Measurements from ENCODE around the gene JAG1.
"Not testable (repeated sequence)": the region's sequence is repeated elsewhere in the genome, so short reads cannot be mapped to it uniquely, and the experiment has no call there.

JAG1 gene

GRCh38 chr20:10617549-10618133 lies 56.2 kb downstream of the JAG1 start:
- not testable (repeated sequence) for DNase-seq (ENCODE audit: low read depth in 2 of 2, low spot score in 1 of 2)

GRCh38 chr20:10616212-10616611 lies 57.6 kb downstream of the JAG1 start:
- no peak for DNase-seq (ENCODE audit: low read depth in 2 of 2, low spot score in 1 of 2)

- DNase-seq (ENCODE audit: low read depth in 2 of 2, low spot score in 1 of 2), result no peak
These were observed 59.9 kb downstream of the JAG1 start for GRCh38 chr20:10613911-10614310.

- DNase-seq (ENCODE audit: low read depth in 2 of 2, low spot score in 1 of 2), result not testable (repeated sequence)
These were observed 60.4 kb downstream of the JAG1 start for GRCh38 chr20:10613426-10613825.

DNA sequence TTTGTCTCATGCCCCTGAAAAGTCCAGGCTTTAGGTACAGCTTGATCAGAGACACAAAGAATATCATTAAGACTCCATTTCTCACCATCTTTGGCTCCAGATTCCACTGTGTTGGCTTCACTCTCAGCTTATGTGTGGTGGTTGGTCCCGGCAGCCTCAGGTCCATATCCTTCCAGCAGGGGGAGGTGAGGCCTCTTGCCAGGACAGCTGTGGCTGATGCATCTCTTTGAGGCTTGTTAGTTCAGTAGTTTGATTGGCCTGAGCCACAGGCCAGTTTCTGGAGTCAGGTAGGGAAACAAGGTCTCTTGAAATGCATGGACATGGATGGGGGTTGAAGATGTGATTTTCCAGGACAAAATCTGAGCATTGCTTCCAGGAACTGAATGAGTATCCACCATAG lies 62.4 kb downstream of the JAG1 start:
- no peak for DNase-seq (ENCODE audit: low read depth in 2 of 2, low spot score in 1 of 2)

GRCh38 chr20:10610251-10610650 lies 63.5 kb downstream of the JAG1 start:
- no peak for DNase-seq (ENCODE audit: low read depth in 2 of 2, low spot score in 1 of 2)

DNA sequence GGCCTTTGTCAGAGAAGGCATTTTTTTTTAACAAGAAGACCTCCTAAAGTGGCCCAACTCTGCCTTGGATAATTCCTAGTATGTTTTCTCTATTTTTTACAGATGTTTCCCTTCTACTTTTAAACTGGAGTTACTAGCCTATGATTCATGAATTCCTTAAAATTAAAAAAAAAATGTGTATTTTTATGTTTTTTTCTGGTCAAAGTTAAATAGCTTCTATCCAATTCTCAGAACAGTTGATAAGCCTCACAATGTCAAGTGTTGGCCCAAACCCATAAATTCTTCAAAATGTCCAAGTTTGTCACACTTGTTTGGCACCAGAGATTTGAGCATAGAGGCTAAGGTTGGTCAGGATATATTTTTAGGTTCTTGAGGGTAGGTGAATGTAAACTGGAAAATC lies 64.0 kb downstream of the JAG1 start:
- DNase-seq (ENCODE audit: low read depth in 2 of 2, low spot score in 1 of 2), result no peak

DNA sequence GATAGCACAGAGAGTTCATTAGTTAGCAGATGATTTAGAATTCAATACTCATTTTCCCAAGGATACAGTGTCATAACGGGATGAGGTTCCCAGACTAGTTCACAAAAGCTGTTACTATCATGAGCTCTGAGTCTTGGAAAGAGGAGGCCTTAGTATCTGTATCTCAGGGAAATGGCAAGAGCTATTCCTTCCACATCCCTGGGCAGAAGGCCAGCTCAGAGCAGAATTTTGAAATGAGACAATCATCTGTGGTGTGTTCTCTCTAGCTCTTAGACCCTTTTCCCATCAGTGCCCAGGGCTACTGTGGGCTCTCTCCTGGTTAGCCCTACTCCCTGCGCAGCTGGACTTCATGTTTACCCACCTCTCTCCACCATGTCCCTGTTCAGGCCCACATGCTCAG lies 64.5 kb downstream of the JAG1 start:
- DNase-seq (ENCODE audit: low read depth in 2 of 2, low spot score in 1 of 2), result no peak

DNA sequence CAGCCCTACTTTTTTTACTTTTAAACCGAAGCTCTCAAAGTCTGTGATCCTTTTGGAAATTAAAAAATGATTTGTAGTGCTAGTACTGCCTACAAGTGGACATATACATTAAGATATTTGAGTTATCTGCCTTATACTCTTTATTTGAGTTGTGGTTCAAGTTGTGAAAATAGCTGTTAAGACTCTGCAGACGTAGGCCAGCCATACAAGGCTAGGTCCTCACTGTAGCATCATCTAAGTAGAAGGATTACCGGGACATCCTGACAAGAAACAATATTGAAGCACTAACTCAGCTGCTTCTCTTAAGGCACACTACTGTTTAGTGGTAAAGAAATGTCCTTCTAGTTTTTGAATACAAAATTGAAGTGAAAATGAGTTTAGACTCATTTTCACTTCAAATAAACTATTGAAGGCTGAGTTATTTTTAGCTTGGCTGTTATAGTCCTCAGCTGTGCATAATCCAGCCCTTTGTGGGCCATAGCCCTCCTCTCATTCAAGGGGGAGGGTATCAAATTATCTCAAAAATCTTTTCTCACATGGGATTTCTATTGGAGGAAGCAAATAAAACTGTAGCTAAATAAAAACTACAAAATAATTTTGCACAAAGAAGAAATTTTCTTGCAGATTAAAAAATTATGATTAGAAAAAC lies 68.1 kb downstream of the JAG1 start:
- no peak for DNase-seq (ENCODE audit: low read depth in 2 of 2, low spot score in 1 of 2)

GRCh38 chr20:10604865-10605440 lies 68.8 kb downstream of the JAG1 start:
- DNase-seq (ENCODE audit: low read depth in 2 of 2, low spot score in 1 of 2), result no peak

DNA sequence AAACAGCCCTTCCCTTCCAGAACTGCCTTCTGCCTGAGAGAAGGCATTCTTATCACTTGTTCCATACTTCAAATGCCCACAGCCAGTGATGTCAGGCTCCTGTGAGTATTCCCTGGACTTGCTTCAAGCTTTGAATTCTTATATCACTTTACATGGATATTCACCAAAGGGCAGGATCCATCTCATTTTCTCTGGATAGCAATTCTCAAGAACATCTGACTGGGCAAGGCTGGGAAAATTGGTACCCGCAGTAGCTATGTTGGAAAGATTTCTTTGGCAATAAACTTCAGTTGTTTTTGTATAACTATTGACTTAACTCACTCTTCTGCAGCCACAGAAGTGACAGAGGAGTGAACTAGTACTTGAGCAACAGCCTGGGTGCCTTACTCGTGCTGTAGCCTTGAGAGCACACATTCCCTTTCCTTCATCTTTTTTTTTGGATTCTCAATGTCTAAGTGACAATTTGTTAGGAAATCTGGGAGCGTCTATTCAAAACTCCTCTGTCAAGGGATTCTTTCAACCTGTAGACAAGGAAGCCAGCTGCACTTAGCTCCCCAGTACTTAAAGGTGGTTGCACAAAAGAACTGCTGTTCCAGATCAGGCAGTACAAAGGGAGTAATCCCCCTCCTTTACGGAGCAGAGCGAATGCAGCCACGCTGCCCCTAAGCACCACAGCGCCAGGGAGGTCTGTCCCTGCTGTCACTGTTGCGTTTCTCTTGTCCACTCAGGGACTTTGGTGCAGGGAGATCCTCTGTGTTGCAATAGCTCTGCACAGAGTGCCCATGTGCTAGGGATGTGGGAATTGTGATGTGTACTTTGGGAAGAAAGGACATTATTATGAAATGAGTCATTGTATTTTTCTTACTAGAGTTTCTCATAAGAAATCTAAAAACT lies 69.6 kb downstream of the JAG1 start:
- no peak for DNase-seq (ENCODE audit: low read depth in 2 of 2, low spot score in 1 of 2)

DNA sequence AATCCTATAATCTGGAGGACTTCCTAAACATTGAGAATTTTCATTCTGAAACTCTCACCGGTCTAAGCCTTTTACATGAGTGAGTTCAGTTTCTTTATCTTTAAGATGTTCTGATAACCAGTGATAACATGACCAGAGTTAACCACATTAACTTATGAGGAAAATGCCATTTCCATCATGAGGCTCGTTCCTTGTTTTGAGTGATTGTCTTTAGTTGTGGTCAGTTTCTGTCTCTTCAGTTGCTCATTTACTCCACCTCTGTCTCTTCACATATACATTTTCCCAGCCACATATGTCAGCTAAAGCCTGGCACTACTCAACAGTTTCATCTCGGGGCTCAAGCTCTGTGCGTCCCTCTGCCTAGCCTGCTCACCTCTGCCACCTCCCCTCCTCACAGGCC lies 70.4 kb downstream of the JAG1 start:
- DNase-seq (ENCODE audit: low read depth in 2 of 2, low spot score in 1 of 2), result no peak

GRCh38 chr20:10602221-10602871 lies 71.5 kb downstream of the JAG1 start:
- no peak for DNase-seq (ENCODE audit: low read depth in 2 of 2, low spot score in 1 of 2)

DNA sequence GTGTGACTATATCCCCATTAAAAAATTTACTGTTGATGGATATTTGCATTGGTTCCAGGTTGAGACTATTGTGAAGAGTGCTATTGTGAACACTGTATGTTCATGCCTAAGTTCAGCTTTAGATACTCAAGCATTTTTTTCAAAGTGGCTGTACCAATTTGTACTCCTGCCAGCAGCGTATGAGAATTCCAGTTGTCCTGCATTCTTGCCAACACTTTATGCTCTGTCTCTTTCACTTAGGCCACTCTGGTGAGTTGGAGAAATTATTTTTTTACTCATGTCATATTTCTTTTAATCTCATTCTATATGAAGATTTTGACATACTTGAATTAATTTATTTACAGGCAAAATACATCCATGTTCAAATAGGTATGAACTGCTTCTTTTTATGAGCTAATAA lies 76.2 kb downstream of the JAG1 start:
- no peak for DNase-seq (ENCODE audit: low read depth in 2 of 2, low spot score in 1 of 2)

DNA sequence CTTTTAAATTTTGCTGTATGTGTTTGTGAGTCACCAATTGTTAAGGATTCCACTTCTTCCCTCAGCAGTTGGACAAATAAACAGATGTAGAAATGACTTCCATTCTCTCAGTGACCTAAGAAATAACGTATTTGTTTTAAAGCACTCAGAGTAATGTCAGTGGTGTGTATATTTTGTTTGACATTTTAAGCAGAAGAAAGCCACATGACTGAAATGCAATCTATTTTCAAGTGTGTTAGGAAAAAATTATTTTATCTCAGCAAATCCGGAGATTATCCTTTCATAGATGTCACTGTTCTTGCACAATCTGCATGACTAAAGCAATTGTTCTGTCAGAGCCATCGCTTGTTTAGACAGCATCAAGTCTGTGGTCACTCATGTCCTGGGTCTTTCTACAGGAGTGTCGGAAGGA lies 77.1 kb downstream of the JAG1 start:
- DNase-seq (ENCODE audit: low read depth in 2 of 2, low spot score in 1 of 2), result no peak

- no peak for DNase-seq (ENCODE audit: low read depth in 2 of 2, low spot score in 1 of 2)
These were observed 77.8 kb downstream of the JAG1 start for GRCh38 chr20:10595985-10596384.

DNA sequence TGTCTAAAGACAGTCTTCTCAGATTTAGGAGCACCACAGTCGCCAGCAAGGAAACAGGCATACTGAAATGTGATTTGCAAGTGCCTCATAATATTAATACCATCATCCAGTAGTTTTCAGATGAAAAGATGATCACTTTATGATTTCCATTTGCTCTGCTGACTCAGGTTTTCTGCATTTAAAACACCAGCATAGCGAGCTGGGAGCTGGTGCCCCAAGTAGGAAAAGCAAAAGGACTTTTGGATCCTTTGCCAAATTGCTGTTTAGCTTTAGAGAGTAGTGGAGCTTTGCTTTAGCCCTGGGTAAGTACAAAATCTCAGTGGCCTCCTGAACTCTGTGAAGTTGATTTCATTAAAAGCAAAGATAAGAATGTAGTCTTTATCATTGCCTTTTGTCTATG lies 78.5 kb downstream of the JAG1 start:
- no peak for DNase-seq (ENCODE audit: low read depth in 2 of 2, low spot score in 1 of 2)

- DNase-seq (ENCODE audit: low read depth in 2 of 2, low spot score in 1 of 2), result no peak
These were observed 79.4 kb downstream of the JAG1 start for GRCh38 chr20:10594296-10594868.

GRCh38 chr20:10591946-10592521 lies 81.8 kb downstream of the JAG1 start:
- no peak for DNase-seq (ENCODE audit: low read depth in 2 of 2, low spot score in 1 of 2)

DNA sequence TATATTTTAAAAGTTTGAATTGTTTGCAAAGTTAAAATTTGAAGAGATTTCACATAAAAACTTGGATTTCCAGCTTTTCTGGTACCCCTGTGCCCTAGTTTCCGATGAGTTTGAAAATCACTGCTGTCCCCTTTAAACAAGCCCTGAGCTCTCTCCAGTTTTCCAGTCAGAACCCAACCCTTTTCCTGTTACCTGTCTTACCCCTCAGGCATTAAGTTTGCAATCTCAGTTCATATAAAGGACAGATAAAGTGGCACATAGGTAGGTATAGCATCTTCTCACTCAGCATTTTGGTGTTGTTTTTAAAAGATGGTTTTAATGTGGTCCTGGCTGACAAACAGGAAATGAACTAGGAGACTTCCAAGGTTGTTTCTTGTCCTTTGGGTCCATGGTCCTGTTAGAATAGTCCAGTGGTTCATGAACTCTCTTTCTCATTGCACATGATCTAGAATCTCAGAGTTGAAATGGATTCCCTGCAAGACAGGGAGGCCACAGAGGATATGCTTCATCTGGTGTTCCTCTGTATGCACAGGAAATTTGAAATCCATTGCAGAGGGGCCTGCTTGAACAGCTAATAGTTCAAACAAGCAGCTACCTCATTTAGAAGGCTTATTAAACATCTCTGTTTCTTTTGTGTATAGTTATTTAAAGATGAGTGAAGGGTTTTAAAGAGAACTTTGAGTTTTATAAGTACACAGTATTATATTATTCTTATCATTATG lies 82.7 kb downstream of the JAG1 start:
- no peak for DNase-seq (ENCODE audit: low read depth in 2 of 2, low spot score in 1 of 2)
